Measurements from ENCODE around the gene SNX30.

GRCh38 chr9:112734892-112735291 lies 15.7 kb upstream of the SNX30 start:
- TF ChIP-seq CTCF (conservative IDR thresholded peaks at IDR 0.05; ENCODE audit: low read depth, low read length) (no peak), EZH2 (IDR thresholded peaks at IDR 0.05; ENCODE audit: low read length, unreplicated experiment) (no peak), EZH2phosphoT487 (IDR thresholded peaks at IDR 0.05; ENCODE audit: borderline replicate concordance, low read length) (no peak)
